Adrenal gland (tissue), 19 donors: Measurements from ENCODE around the gene LARP1B. TPM values are rescaled to one million over a fixed set of nuclear protein-coding genes. Genes with fewer than 3 reads are reported as not detected.

ENCODE experiments used
- DNase-seq, 7 donors: peaks; one replicate each; pipeline ENCODE4 v3.0.0-alpha.2; 2019 to 2020
- H3K27ac ChIP-seq, 5 donors: fragments of 200-600 bp; sonication (generic) in 4 of 5; 1 replicate in 3 of 5; 2 replicates in 2 of 5; pipeline versions ENCODE4 v1.5.1 to v1.8.0; 2016 to 2020; ENCODE audit warnings: mild to moderate bottlenecking in 1 of 5
- H3K27me3 ChIP-seq: fragments of 200-600 bp; 2 replicates; pipeline ENCODE4 v1.8.0; 2021
- H3K36me3 ChIP-seq, 2 donors: fragments of 200-600 bp; replicated peaks in 1 of 2; 1 replicate in 1 of 2; 2 replicates in 1 of 2; pipeline versions ENCODE4 v1.5.1 to v1.8.0; 2018 to 2022
- H3K4me1 ChIP-seq, 2 donors: fragments of 200-600 bp; replicated peaks in 1 of 2; 1 replicate in 1 of 2; 2 replicates in 1 of 2; pipeline versions ENCODE4 v1.5.1 to v1.8.0; 2018 to 2021
- H3K4me3 ChIP-seq, 4 donors: fragments of 200-600 bp; sonication (generic) in 3 of 4; one replicate each; pipeline ENCODE4 v1.5.1; 2016 to 2018
- H3K9me3 ChIP-seq, 3 donors: fragments of 200-600 bp; sonication (generic) in 1 of 3; replicated peaks in 1 of 3; 1 replicate in 2 of 3; 2 replicates in 1 of 3; pipeline versions ENCODE4 v1.5.1 to v1.8.0; 2016 to 2021
- POLR2A ChIP-seq, 2 donors: fragments of 450-650 bp; IDR thresholded peaks; one replicate each; pipeline ENCODE4 v1.6.1; 2017; ENCODE audit warnings: antibody characterized with exemption in 2 of 2, mild to moderate bottlenecking in 2 of 2, moderate library complexity in 1 of 2
- WGBS, 4 donors: extraction: QIAGEN DNeasy Blood & Tissue Kit in 2 of 4; methylation state at CpG; one replicate each; pipeline versions ENCODE4 v1.1.5 to v1.1.7; 2013 to 2017; 5-methylcytosine and 5-hydroxymethylcytosine counted together
- intact Hi-C, 2 donors: fragments of 100-400 bp; cut with DNase I; formaldehyde crosslinking; loops; one replicate each; pipeline versions ENCODE4 v1.14.1 to v1.15.0; 2022 to 2023
- long read RNA-seq, 10 donors: library from polyadenylated mRNA in 3 of 10; unstranded in 2 of 10; stranded (forward) in 1 of 10; transcript quantifications; one replicate each; pipeline ENCODE4 v2.0.0 and lab custom pipeline, GENCODE V29; 2021 to 2026
- polyA plus RNA-seq, 3 donors: library from polyadenylated mRNA; stranded (reverse); fragments of 200-250 nt in 2 of 3; fragments of 350-450 nt in 1 of 3; fragmentation: Illumina TruSeq in 1 of 3; extraction: RNeasy Lipid Tissue Mini Kit (QIAGEN cat#74804) in 1 of 3; gene quantifications; one replicate each; pipeline ENCODE4 v1.2.3, GENCODE V29; 2013 to 2014
- total RNA-seq, 9 donors: library from RNA; depleted of rRNA in 4 of 9; stranded (reverse); fragments of >200 nt in 4 of 9; fragments of 120-200 nt in 1 of 9; fragmentation: NEBNext Ultra II Directional in 1 of 9; extraction: Animal tissue kit (Norgen Biotek cat#: 25700) in 1 of 9; gene quantifications; one replicate each; pipeline versions ENCODE4 v1.1.0 to v1.2.4, GENCODE V29; 2013 to 2023
- TF ChIP-seq, protein P1 (sequence below), 6 experiments: fragments of 450-650 bp in 4 of 6; fragments of 200-600 bp in 2 of 6; sonication (generic) in 1 of 6; IDR thresholded peaks; 1 replicate in 5 of 6; 2 replicates in 1 of 6; pipeline versions ENCODE4 v1.5.1 to v1.8.0; 2016 to 2021; ENCODE audit warnings: antibody characterized with exemption in 6 of 6, mild to moderate bottlenecking in 2 of 6, moderate library complexity in 1 of 6
- donor health status: healthy with polysubstance abuse.
- donor health status: Bipolar disorder and iron deficiency.
- donor health status: DM: yes; HTN: yes; CAD: no.
- donor health status: DM: no; HTN: no; CAD: no.
- donor health status: DM: no; HTN: no; CAD: no.
- donor health status: DM: yes; HTN: yes; CAD: no.

The LARP1B gene
- total RNA-seq (10 to 100 TPM in 6 of 9 donors, 1 to 10 TPM in 3; 5.0 to 22.1 (median 12.2) TPM), polyA plus RNA-seq (10 to 100 TPM in 2 of 3 donors, 1 to 10 TPM in 1; 7.4 to 27.7 (median 12.4) TPM)
- long read RNA-seq, donor 1, partial matches to known transcripts = 0 of 2 reads
- long read RNA-seq, donor 1, other reads (novel, unspliced or antisense) = 0 of 2 reads
- long read RNA-seq, donor 2 = 0 reads
- long read RNA-seq, donor 3 = 0 reads
- long read RNA-seq, donor 4, partial matches to known transcripts = 3 of 8 reads
- long read RNA-seq, donor 4, other reads (novel, unspliced or antisense) = 1 of 8 reads
- long read RNA-seq, donor 5, transcript LARP1B-211 (10 exons, 2,563 nt) = major isoform, 5 of 15 reads
- long read RNA-seq, donor 5, partial matches to known transcripts = 0 of 15 reads
- long read RNA-seq, donor 5, other reads (novel, unspliced or antisense) = 9 of 15 reads
- long read RNA-seq, donor 6, partial matches to known transcripts = 2 of 2 reads
- long read RNA-seq, donor 6, other reads (novel, unspliced or antisense) = 0 of 2 reads
- long read RNA-seq, donor 7 = 0 reads
- long read RNA-seq, donor 8, partial matches to known transcripts = 0 of 1 reads
- long read RNA-seq, donor 8, other reads (novel, unspliced or antisense) = 0 of 1 reads
- long read RNA-seq, donor 9 = 0 reads
- long read RNA-seq, donor 10 = 0 reads

- TF ChIP-seq POLR2A (IDR thresholded peaks at IDR 0.05) = peak; percentile 84 to 97
- TF ChIP-seq, protein P1, sequence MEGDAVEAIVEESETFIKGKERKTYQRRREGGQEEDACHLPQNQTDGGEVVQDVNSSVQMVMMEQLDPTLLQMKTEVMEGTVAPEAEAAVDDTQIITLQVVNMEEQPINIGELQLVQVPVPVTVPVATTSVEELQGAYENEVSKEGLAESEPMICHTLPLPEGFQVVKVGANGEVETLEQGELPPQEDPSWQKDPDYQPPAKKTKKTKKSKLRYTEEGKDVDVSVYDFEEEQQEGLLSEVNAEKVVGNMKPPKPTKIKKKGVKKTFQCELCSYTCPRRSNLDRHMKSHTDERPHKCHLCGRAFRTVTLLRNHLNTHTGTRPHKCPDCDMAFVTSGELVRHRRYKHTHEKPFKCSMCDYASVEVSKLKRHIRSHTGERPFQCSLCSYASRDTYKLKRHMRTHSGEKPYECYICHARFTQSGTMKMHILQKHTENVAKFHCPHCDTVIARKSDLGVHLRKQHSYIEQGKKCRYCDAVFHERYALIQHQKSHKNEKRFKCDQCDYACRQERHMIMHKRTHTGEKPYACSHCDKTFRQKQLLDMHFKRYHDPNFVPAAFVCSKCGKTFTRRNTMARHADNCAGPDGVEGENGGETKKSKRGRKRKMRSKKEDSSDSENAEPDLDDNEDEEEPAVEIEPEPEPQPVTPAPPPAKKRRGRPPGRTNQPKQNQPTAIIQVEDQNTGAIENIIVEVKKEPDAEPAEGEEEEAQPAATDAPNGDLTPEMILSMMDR (IDR thresholded peaks at IDR 0.05) = peak in 1 of 6 experiments; percentile 4
- 0 to 1% (median 0%) methylated on average over 13 to 112 of the region's 112 CpGs for WGBS, 4 donors
- intact Hi-C loops = no loop called here
Measured at GRCh38 chr4:128060699-128061565, at the start of gene LARP1B. LARP1B (plus strand) TSS chr4:128061312; CDS start chr4:128074952, 13,640 bp downstream.

DNA sequence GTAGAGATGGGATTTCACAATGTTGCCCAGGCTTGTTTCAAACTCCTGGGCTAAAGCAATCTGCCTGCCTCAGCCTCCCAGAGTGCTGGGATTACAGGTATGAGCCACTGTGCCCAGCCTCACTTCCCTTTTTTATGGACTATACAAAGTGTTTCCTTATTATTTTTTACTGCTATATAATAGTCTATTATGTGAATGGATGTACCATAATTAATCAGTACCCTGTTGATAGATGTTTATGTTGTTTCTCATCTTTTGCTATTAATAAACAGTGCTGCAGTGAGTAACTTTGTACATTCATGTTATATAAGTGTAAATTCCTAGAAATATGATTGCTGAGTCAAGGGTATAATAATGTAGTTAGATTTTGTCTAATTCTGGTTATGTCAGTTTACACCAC is 35.8 kb upstream of the LARP1B start:
- Histone ChIP-seq H3K4me3 (no peak overlapping the region), H3K27me3 (no peaks in the 10 kb centered on the region), H3K36me3 (peaks cover 0 to 29% of the 10 kb centered on the region in 2 donors), H3K9me3 (no peaks in the 10 kb centered on the region), H3K27ac (no peak overlapping the region), H3K4me1 (no peaks in the 10 kb centered on the region)
- intact Hi-C loops = no loop called here
- no peak for TF ChIP-seq POLR2A (IDR thresholded peaks at IDR 0.05)
- TF ChIP-seq, protein P1 (IDR thresholded peaks at IDR 0.05) = no peak
- no peak for DNase-seq

More at GRCh38 chr4:128060699-128061565, at the start of gene LARP1B:
- H3K4me1 ChIP-seq = peaks cover 5% of the 10 kb centered on the region in 2 donors
- no peaks in the 10 kb centered on the region for H3K27me3 ChIP-seq
- H3K27ac ChIP-seq = peak within 1 kb of the TSS; percentile 87 to 99 (median 98)
- DNase-seq = peak; percentile 96 to 98 (median 97)
- no peaks in the 10 kb centered on the region for H3K36me3 ChIP-seq
- H3K9me3 ChIP-seq = no peaks in the 10 kb centered on the region
- peak within 1 kb of the TSS; percentile 48 to 93 (median 74) for H3K4me3 ChIP-seq

- intact Hi-C loops = no loop called here
- no peaks in the 10 kb centered on the region for H3K4me1 ChIP-seq
- peaks cover 0 to 16% of the 10 kb centered on the region in 2 donors for H3K36me3 ChIP-seq
- TF ChIP-seq, protein P1 (IDR thresholded peaks at IDR 0.05) = no peak
- no peak for TF ChIP-seq POLR2A (IDR thresholded peaks at IDR 0.05)
- H3K27ac ChIP-seq = no peak overlapping the region
- DNase-seq = no peak
- H3K27me3 ChIP-seq = no peaks in the 10 kb centered on the region
- no peaks in the 10 kb centered on the region for H3K9me3 ChIP-seq
- 96 to 100% (median 98%) methylated on average over 4 of the region's 4 CpGs for WGBS, 4 donors
- H3K4me3 ChIP-seq = no peak overlapping the region
Measured at GRCh38 chr4:128029907-128030306, 31.2 kb upstream of the LARP1B start.
